Measurements from ENCODE around the gene FBXO24.

GRCh38 chr7:100641860-100642533 is 55.9 kb downstream of the FBXO24 start:
- TF ChIP-seq CTCF (IDR thresholded peaks at IDR 0.05) = no peak
- no peak for TF ChIP-seq POLR2A (IDR thresholded peaks at IDR 0.05)

All from suprapubic skin (tissue), 3 donors.